K562 (cell line): ENCODE measurements around the gene GTF2I. TPM values are rescaled to one million over a fixed set of nuclear protein-coding genes. Genes with fewer than 3 reads are reported as not detected.

Source experiments
- KDM1A ChIP-seq, 2 experiments: fragments of 450-650 bp; IDR thresholded peaks; 2 replicates each; pipeline ENCODE4 v1.6.1; 2016; ENCODE audit warnings: mild to moderate bottlenecking in 2 of 2
- PHB ChIP-seq: fragments of 250-450 bp; sonication (Bioruptor Pico); IDR thresholded peaks from 2 replicates; pipeline ENCODE4 v1.5.0; 2021
- POLR2H ChIP-seq: IDR thresholded peaks from 2 replicates; pipeline ENCODE4 v1.6.1; 2016; ENCODE audit warnings: missing genetic modification characterization, low read depth, mild to moderate bottlenecking, control low read depth, missing compliant biosample characterization, moderate library complexity
- USF2 ChIP-seq: sonication (generic); formaldehyde crosslinking; IDR thresholded peaks from 2 replicates; pipeline ENCODE4 v1.5.0; 2020; ENCODE audit warnings: missing genetic modification reagents
- ZBTB11 ChIP-seq, 3 experiments: fragments of 200-800 bp in 1 of 3; fragments of 250-450 bp in 1 of 3; fragments of 450-650 bp in 1 of 3; sonication (Bioruptor Pico) in 1 of 3; sonication (Bioruptor generic) in 1 of 3; formaldehyde crosslinking in 1 of 3; IDR thresholded peaks; 2 replicates each; pipeline versions ENCODE4 v1.6.1 to v1.8.0; 2016 to 2022; ENCODE audit warnings: mild to moderate bottlenecking in 2 of 3, missing genetic modification characterization in 2 of 3, missing compliant biosample characterization in 1 of 3, moderate library complexity in 1 of 3
- polyA plus RNA-seq, 8 experiments: library from polyadenylated mRNA; depleted of rRNA in 4 of 8; stranded (reverse) in 5 of 8; unstranded in 3 of 8; fragments of >200 nt; fragmentation: Nextera tagmentation in 2 of 8; fragmentation: Illumina TruSeq in 1 of 8; extraction: Ambion mirVana in 2 of 8; extraction: Trizol in 1 of 8; gene quantifications; 2 replicates each; pipeline versions ENCODE4 v1.2.1 to v1.2.3, GENCODE V29; 2011 to 2014; ENCODE audit warnings: inconsistent platforms in 1 of 8, missing spikeins in 1 of 8
- total RNA-seq, 7 experiments: library from RNA; depleted of rRNA in 6 of 7; stranded (reverse); fragments of >200 nt in 6 of 7; fragmentation: Illumina TruSeq in 2 of 7; extraction: Trizol in 2 of 7; gene quantifications; 2 replicates each; pipeline versions ENCODE4 v1.2.1 to v1.2.3, GENCODE V29; 2011 to 2021; ENCODE audit warnings: low replicate concordance in 1 of 7

The GTF2I gene
- total and polyA plus RNA-seq, 9 of the 15 experiments (the other 6 are each of a cell fraction or from before 2014, with no cell fraction given), result 8.4 to 161 (median 90.0) TPM

- TF ChIP-seq ZBTB11 (CRISPR knock-in tag; IDR thresholded peaks at IDR 0.05) (peak in 1 of 3 experiments; percentile 91; a peak in 4 of 6 replicates), POLR2H (tag) (peak; percentile 38; the same call in 1 of the 2 replicates), USF2 (CRISPR knock-in tag) (no peak), PHB (CRISPR knock-in tag) (peak; percentile 72; the same call in 1 of the 2 replicates), KDM1A (IDR thresholded peaks at IDR 0.05) (no peak)
These were observed 454 bp upstream of the GTF2I start (continued) for GRCh38 chr7:74656837-74657691.
